NT2/D1 (cell line): ENCODE measurements around the gene TMEM41B.
A peak's percentile ranks its signal among the peaks of the same experiment; 100 is the strongest.

ENCODE experiments used
- DNase-seq: peaks from one replicate; pipeline ENCODE4 v3.0.0-alpha.2; 2011; ENCODE audit warnings: low read depth, low spot score
- H3K27me3 ChIP-seq: 2 replicates; pipeline ENCODE4 v1.6.0; 2011; ENCODE audit warnings: mild to moderate bottlenecking; ENCODE audit not compliant: insufficient read length, insufficient read depth
- H3K36me3 ChIP-seq: 2 replicates; pipeline ENCODE4 v1.6.1; 2011; ENCODE audit warnings: mild to moderate bottlenecking, low read length, mixed read lengths; ENCODE audit not compliant: insufficient read depth, insufficient read length
- H3K4me1 ChIP-seq: 2 replicates; pipeline ENCODE4 v1.5.1; 2011; ENCODE audit not compliant: insufficient read depth, insufficient read length
- H3K4me3 ChIP-seq: 2 replicates; pipeline ENCODE4 v1.5.1; 2011; ENCODE audit warnings: low read depth; ENCODE audit not compliant: insufficient read length
- H3K9ac ChIP-seq: 2 replicates; pipeline ENCODE4 v1.6.0; 2011; ENCODE audit warnings: low read depth; ENCODE audit not compliant: insufficient read length
- H3K9me3 ChIP-seq: 2 replicates; pipeline ENCODE4 v1.5.1; 2011; ENCODE audit warnings: mild to moderate bottlenecking, low read length; ENCODE audit not compliant: insufficient read depth
- SUZ12 ChIP-seq: IDR thresholded peaks from 2 replicates; pipeline ENCODE4 v1.6.1; 2011; ENCODE audit not compliant: insufficient read length, insufficient read depth; ENCODE audit errors: extremely low read depth
- YY1 ChIP-seq: IDR thresholded peaks from 2 replicates; pipeline ENCODE4 v1.6.1; 2011; ENCODE audit not compliant: insufficient read length, insufficient read depth
- ZNF274 ChIP-seq: IDR thresholded peaks from 2 replicates; pipeline ENCODE4 v1.6.1; 2011; ENCODE audit warnings: mild to moderate bottlenecking, low read depth, low read length

TMEM41B gene

GRCh38 chr11:9316334-9316733 lies 1.9 kb upstream of the TMEM41B start:
- Histone ChIP-seq H3K4me3 (no peak overlapping the region), H3K4me1 (peaks cover 11% of the 10 kb centered on the region), H3K9me3 (no peaks in the 10 kb centered on the region), H3K36me3 (peaks cover 10% of the 10 kb centered on the region), H3K9ac (no peak overlapping the region), H3K27me3 (no peaks in the 10 kb centered on the region)
- no peak for DNase-seq
- no peak for TF ChIP-seq SUZ12
- no peak for TF ChIP-seq YY1
- no peak for TF ChIP-seq ZNF274

GRCh38 chr11:9315078-9315688 lies 790 bp upstream of the TMEM41B start:
- DNase-seq, result no peak
- Histone ChIP-seq H3K4me1 (peaks cover 11% of the 10 kb centered on the region), H3K27me3 (no peaks in the 10 kb centered on the region), H3K9me3 (no peaks in the 10 kb centered on the region), H3K36me3 (peaks cover 14% of the 10 kb centered on the region), H3K4me3 (peak overlapping the region; percentile 78), H3K9ac (peak overlapping the region; percentile 92)
- TF ChIP-seq SUZ12 (no peak), YY1 (no peak), ZNF274 (no peak)

DNA sequence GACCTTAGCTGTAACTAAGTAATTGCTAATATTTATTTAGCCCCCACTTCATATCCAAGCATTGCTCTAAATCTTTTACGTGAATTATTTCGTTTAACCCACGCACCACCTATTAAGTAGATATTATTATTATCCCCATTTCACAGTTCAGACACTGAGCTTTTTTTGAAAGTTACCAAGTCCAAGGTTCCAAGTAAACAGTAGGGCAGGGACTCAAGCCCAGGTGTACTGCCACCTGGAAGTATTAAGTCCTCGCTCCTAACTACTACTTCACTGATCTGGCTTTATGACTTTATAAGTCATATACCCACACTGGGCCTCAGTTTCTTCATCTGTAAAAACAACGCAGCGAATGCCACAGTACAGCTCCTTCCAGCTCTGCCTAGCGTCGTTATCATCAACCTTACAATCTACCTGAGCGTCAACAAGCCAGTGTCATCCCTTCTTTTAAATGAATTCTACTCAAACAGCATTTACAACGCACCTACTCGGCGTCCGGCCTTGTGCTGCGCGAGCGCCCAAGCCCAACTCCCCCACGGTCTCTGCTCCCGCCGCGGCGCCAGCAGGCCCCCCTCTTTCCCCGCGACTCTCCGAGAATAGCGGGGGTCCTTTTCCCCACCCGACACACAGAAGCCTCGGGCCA lies 624 bp downstream of the TMEM41B start:
- no peak for DNase-seq
- no peaks in the 10 kb centered on the region for H3K9me3 ChIP-seq
- no peak for TF ChIP-seq ZNF274
- no peak for TF ChIP-seq YY1
- TF ChIP-seq SUZ12, result no peak
- H3K27me3 ChIP-seq, result no peaks in the 10 kb centered on the region
- H3K4me3 ChIP-seq, result peak overlapping the region; percentile 96
- peaks cover 21% of the 10 kb centered on the region for H3K36me3 ChIP-seq
- H3K4me1 ChIP-seq, result peaks cover 9% of the 10 kb centered on the region
- peak overlapping the region; percentile 96 for H3K9ac ChIP-seq

DNA sequence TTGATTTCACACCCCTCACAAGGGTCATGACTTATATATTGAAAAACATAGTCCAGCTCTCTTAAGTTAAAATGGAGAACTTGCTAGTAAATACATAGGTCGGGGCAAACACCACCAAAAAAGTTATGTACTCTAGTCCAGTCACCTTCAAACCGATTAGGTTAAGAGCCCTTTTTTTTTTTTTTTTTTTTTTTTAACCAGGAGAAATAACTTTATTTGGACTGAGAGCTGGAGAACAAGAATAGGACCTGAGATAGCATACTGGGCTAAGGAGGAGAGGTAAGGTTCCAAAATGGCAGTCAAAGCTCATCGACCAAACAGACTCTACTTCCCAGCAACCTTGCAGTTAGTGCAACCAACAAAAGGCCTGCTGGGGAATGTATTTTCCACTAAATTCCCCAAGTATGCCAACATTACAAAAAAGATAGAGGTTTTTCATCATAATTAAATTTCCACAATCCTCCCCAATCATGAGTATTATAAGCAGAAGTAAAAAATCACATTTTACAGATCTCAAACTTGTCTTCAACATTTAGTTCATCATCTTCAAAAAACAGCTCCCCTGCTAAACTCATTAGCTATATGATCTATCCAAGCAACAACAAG lies 3.8 kb downstream of the TMEM41B start:
- TF ChIP-seq ZNF274 (no peak), YY1 (no peak), SUZ12 (no peak)
- no peak overlapping the region for H3K9ac ChIP-seq
- H3K36me3 ChIP-seq, result peaks cover 27% of the 10 kb centered on the region

GRCh38 chr11:9304178-9304577 lies 10.2 kb downstream of the TMEM41B start:
- H3K4me3 ChIP-seq, result no peak overlapping the region
- H3K9ac ChIP-seq, result no peak overlapping the region
- DNase-seq, result no peak
- no peaks in the 10 kb centered on the region for H3K4me1 ChIP-seq
- TF ChIP-seq YY1 (no peak), ZNF274 (no peak), SUZ12 (no peak)
- H3K9me3 ChIP-seq, result no peaks in the 10 kb centered on the region
- H3K36me3 ChIP-seq, result peaks cover 16% of the 10 kb centered on the region
- no peaks in the 10 kb centered on the region for H3K27me3 ChIP-seq

More for the DNA sequence above, 3.8 kb downstream of the TMEM41B start:
- no peak for DNase-seq
- no peaks in the 10 kb centered on the region for H3K9me3 ChIP-seq
- H3K4me3 ChIP-seq, result no peak overlapping the region
- peaks cover 3% of the 10 kb centered on the region for H3K4me1 ChIP-seq
- no peaks in the 10 kb centered on the region for H3K27me3 ChIP-seq

DNA sequence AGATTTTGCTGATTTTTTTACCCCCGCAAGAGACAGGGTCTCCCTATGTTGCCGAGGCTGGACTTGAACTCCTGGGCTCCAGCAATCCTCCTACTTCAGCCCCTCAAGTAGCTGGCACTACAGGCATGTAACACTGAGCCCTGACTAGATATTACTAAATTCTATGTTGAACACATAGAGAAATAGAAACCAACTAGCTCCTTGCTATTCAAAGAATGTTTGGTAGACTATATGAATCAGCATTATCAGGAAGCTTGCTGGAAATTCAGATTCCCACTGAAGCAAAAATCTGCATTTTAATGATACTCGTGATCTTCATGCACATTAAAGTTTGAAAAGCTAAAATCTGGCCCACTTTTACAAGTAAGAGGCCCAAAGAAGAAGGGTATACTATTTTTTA lies 11.9 kb downstream of the TMEM41B start:
- Histone ChIP-seq H3K9ac (no peak overlapping the region), H3K27me3 (no peaks in the 10 kb centered on the region), H3K9me3 (no peaks in the 10 kb centered on the region), H3K36me3 (peaks cover 16% of the 10 kb centered on the region), H3K4me1 (no peaks in the 10 kb centered on the region), H3K4me3 (no peak overlapping the region)
- TF ChIP-seq ZNF274 (no peak), YY1 (no peak), SUZ12 (no peak)
- DNase-seq, result no peak

DNA sequence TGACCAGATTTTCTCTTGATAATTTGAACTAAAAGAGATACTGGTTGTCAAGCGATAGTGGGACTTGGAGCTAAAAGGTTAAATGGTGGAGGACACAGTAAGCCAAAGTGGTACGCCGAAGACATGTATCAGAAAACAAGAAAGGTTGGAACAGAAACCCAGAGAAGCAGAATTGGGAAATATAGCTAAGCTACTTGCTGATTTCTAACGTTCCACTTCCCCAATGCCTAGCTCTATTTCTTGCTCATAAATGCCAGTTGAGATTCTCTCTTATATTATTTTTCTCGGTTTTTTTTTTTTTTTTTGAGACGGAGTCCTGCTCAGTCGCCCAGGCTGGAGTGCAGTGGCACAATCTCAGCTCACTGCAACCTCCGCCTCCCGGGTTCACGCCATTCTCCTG lies 12.7 kb downstream of the TMEM41B start:
- H3K4me3 ChIP-seq, result no peak overlapping the region

More for the DNA sequence above, 12.7 kb downstream of the TMEM41B start:
- Histone ChIP-seq H3K9me3 (no peaks in the 10 kb centered on the region), H3K4me1 (no peaks in the 10 kb centered on the region), H3K27me3 (no peaks in the 10 kb centered on the region), H3K9ac (no peak overlapping the region), H3K36me3 (peaks cover 21% of the 10 kb centered on the region)
- no peak for DNase-seq
- no peak for TF ChIP-seq ZNF274
- TF ChIP-seq SUZ12, result no peak
- no peak for TF ChIP-seq YY1
